Brain pericyte (primary cell): ENCODE data around the gene IKZF2.
"Not testable (repeated sequence)": the region's sequence is repeated elsewhere in the genome, so short reads cannot be mapped to it uniquely, and the experiment has no call there.

Experiments
- DNase-seq: peaks from one replicate; pipeline ENCODE4 v3.0.0-alpha.2; 2012; ENCODE audit warnings: low read depth, low spot score

The IKZF2 gene

GRCh38 chr2:213043566-213043965 lies 107.8 kb downstream of the IKZF2 start:
- no peak for DNase-seq

GRCh38 chr2:213042262-213042661 lies 109.2 kb downstream of the IKZF2 start:
- no peak for DNase-seq

- DNase-seq = no peak
These were observed 114.6 kb downstream of the IKZF2 start for GRCh38 chr2:213036836-213037235.

GRCh38 chr2:213034585-213034984 lies 116.8 kb downstream of the IKZF2 start:
- no peak for DNase-seq

- no peak for DNase-seq
These were observed 118.8 kb downstream of the IKZF2 start for GRCh38 chr2:213032607-213033006.

GRCh38 chr2:213022987-213023386 lies 128.4 kb downstream of the IKZF2 start:
- no peak for DNase-seq

GRCh38 chr2:213021971-213022899 lies 129.2 kb downstream of the IKZF2 start:
- DNase-seq = peak; percentile 20

- DNase-seq = not testable (repeated sequence)
These were observed 130.5 kb downstream of the IKZF2 start for GRCh38 chr2:213020913-213021312.

GRCh38 chr2:213020268-213020667 lies 131.1 kb downstream of the IKZF2 start:
- no peak for DNase-seq

- DNase-seq = no peak
These were observed 132.0 kb downstream of the IKZF2 start for GRCh38 chr2:213019368-213019767.

- no peak for DNase-seq
These were observed 133.0 kb downstream of the IKZF2 start for GRCh38 chr2:213018340-213018901.

GRCh38 chr2:213017404-213017803 lies 134.0 kb downstream of the IKZF2 start:
- no peak for DNase-seq

- DNase-seq = no peak
These were observed 134.4 kb downstream of the IKZF2 start for GRCh38 chr2:213016984-213017351.

GRCh38 chr2:213016166-213016983 lies 135.0 kb downstream of the IKZF2 start:
- no peak for DNase-seq

- no peak for DNase-seq
These were observed 135.8 kb downstream of the IKZF2 start for GRCh38 chr2:213015387-213016165.

GRCh38 chr2:213013979-213014378 lies 137.4 kb downstream of the IKZF2 start:
- no peak for DNase-seq

- no peak for DNase-seq
These were observed 139.9 kb downstream of the IKZF2 start for GRCh38 chr2:213011505-213011904.

- DNase-seq = no peak
These were observed 141.2 kb downstream of the IKZF2 start for GRCh38 chr2:213010106-213010779.

GRCh38 chr2:213007290-213007838 lies 144.0 kb downstream of the IKZF2 start:
- DNase-seq = no peak

- DNase-seq = no peak
These were observed 147.1 kb downstream of the IKZF2 start for GRCh38 chr2:213004197-213004821.
